ENCODE data around the gene CREBBP. TPM values are rescaled to one million over a fixed set of nuclear protein-coding genes. Genes with fewer than 3 reads are reported as not detected.

Gene CREBBP
- total RNA-seq, 1 donor from 2014 or later: 59.2 TPM

GRCh38 chr16:3690980-3691720, 189.4 kb downstream of the CREBBP start:
- H3K9me3 Mint-ChIP-seq (ENCODE audit: low read depth): no peaks in the 10 kb centered on the region
- no peaks in the 10 kb centered on the region for H3K27me3 Mint-ChIP-seq (ENCODE audit: low read depth)
- DNase-seq (ENCODE audit: low spot score): no peak
- peaks cover 11% of the 10 kb centered on the region for H3K36me3 Mint-ChIP-seq (ENCODE audit: low read depth)
- H3K27ac Mint-ChIP-seq (ENCODE audit: unreplicated experiment): peak overlapping the region; percentile 71
- peaks cover 19% of the 10 kb centered on the region for H3K4me1 Mint-ChIP-seq (ENCODE audit: low read depth)
- peak overlapping the region; percentile 45 for H3K4me3 Mint-ChIP-seq (ENCODE audit: unreplicated experiment)
- no peak for TF ChIP-seq CTCF (IDR thresholded peaks at IDR 0.05)

- Mint-ChIP-seq H3K4me3 (ENCODE audit: unreplicated experiment) (peak overlapping the region; percentile 45), H3K36me3 (ENCODE audit: low read depth) (peaks cover 16% of the 10 kb centered on the region)
These were observed 190.0 kb downstream of the CREBBP start for GRCh38 chr16:3690470-3690928.

GRCh38 chr16:3689731-3690130, 190.8 kb downstream of the CREBBP start:
- Mint-ChIP-seq H3K27ac (ENCODE audit: unreplicated experiment) (peak overlapping the region; percentile 61), H3K4me3 (ENCODE audit: unreplicated experiment) (no peak overlapping the region), H3K9me3 (ENCODE audit: low read depth) (no peaks in the 10 kb centered on the region), H3K4me1 (ENCODE audit: low read depth) (peaks cover 12% of the 10 kb centered on the region), H3K27me3 (ENCODE audit: low read depth) (no peaks in the 10 kb centered on the region), H3K36me3 (ENCODE audit: low read depth) (peaks cover 18% of the 10 kb centered on the region)
- no peak for DNase-seq (ENCODE audit: low spot score)
- TF ChIP-seq CTCF (IDR thresholded peaks at IDR 0.05): no peak

More at GRCh38 chr16:3690470-3690928, 190.0 kb downstream of the CREBBP start:
- Mint-ChIP-seq H3K27me3 (ENCODE audit: low read depth) (no peaks in the 10 kb centered on the region), H3K4me1 (ENCODE audit: low read depth) (peaks cover 12% of the 10 kb centered on the region), H3K27ac (ENCODE audit: unreplicated experiment) (peak overlapping the region; percentile 71), H3K9me3 (ENCODE audit: low read depth) (no peaks in the 10 kb centered on the region)
- TF ChIP-seq CTCF (IDR thresholded peaks at IDR 0.05): peak; percentile 98
- DNase-seq (ENCODE audit: low spot score): peak; percentile 95

GRCh38 chr16:3687792-3688191, 192.7 kb downstream of the CREBBP start:
- Mint-ChIP-seq H3K27ac (ENCODE audit: unreplicated experiment) (peak overlapping the region; percentile 22), H3K4me3 (ENCODE audit: unreplicated experiment) (no peak overlapping the region), H3K27me3 (ENCODE audit: low read depth) (no peaks in the 10 kb centered on the region), H3K36me3 (ENCODE audit: low read depth) (peaks cover 22% of the 10 kb centered on the region), H3K9me3 (ENCODE audit: low read depth) (no peaks in the 10 kb centered on the region), H3K4me1 (ENCODE audit: low read depth) (peaks cover 12% of the 10 kb centered on the region)
- no peak for TF ChIP-seq CTCF (IDR thresholded peaks at IDR 0.05)
- DNase-seq (ENCODE audit: low spot score): no peak

- TF ChIP-seq CTCF (IDR thresholded peaks at IDR 0.05): no peak
- Mint-ChIP-seq H3K4me3 (ENCODE audit: unreplicated experiment) (no peak overlapping the region), H3K27ac (ENCODE audit: unreplicated experiment) (no peak overlapping the region)
These were observed 193.5 kb downstream of the CREBBP start for GRCh38 chr16:3687021-3687420.

More at GRCh38 chr16:3687021-3687420, 193.5 kb downstream of the CREBBP start:
- peaks cover 12% of the 10 kb centered on the region for H3K4me1 Mint-ChIP-seq (ENCODE audit: low read depth)
- H3K36me3 Mint-ChIP-seq (ENCODE audit: low read depth): peaks cover 22% of the 10 kb centered on the region
- H3K27me3 Mint-ChIP-seq (ENCODE audit: low read depth): no peaks in the 10 kb centered on the region
- no peak for DNase-seq (ENCODE audit: low spot score)
- H3K9me3 Mint-ChIP-seq (ENCODE audit: low read depth): no peaks in the 10 kb centered on the region

Measured in chondrocyte (in vitro differentiated cells).